ENCODE results near the gene CD93. TPM values are rescaled to one million over a fixed set of nuclear protein-coding genes. Genes with fewer than 3 reads are reported as not detected.

The CD93 gene
- polyA plus RNA-seq, 1 donor = 66.7 TPM

DNA sequence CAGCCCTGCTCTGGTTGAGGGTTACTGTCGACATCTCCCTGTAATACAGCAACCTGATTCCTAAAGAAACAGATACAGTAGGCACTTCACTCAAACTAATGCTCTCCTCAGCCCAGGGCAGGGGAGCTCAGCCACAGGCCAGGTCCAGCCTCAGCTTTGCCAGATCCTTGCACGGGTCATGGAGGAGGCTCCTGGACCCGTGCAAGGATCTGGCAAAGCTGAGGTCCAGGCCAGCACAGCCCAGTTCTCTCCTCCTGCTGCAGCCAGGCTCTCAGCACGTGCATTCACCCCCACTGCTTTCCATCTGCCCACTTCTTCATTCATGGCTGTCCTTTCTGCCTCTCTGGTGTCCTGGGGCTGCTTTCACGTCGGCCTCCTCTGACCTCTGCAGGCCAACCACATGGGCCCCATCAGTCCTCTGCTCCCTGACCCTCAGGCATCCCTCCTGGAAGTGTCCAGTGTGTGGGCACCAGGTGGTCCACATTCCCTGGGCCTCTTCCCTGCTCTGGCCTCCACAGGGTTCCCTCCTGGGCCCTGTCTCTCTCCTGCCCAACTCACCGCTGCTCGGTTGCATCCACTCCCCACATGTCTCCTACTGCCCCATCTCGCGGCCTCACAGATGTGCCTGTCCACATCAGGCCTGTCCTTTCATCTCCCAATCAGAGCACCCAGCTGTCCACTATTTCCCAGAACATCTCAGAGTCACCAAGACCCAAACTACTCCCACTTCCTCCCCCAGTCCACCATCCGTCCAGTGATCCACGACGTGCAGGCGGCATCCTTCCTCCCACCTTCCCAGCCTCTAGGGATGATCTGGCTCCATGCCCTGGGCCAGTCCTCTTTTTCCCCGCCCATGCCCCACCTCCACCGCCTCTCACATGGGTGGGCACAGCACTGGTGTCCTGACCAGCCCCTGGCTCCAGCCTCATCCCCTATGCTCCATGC, 11.8 kb upstream of the CD93 start:
- no peak for DNase-seq

DNA sequence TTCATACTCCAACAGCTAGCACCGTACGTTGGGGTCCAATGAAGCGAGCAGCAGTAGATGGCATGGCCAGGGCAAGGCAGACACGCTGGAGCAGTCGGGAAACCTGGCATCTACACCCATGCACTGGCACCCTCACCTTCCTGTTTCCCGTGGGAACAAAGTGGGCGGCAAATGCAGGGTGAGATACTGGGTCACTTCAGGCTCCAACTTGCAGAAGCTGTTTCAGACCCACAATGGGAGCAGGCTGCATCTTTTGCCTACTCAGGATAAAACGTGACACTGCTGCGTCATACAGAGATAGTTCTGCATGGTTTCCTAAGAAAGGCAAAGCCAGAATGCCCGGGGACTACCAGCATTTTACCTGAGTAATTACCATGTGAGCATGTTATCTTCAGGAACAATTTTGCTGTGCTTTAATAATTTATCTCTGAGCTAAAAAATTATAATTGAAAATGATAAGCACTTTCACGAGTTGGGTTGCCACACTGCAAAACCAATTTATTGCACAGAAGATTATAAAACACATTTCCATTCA, 10.9 kb upstream of the CD93 start:
- no peak for DNase-seq

DNA sequence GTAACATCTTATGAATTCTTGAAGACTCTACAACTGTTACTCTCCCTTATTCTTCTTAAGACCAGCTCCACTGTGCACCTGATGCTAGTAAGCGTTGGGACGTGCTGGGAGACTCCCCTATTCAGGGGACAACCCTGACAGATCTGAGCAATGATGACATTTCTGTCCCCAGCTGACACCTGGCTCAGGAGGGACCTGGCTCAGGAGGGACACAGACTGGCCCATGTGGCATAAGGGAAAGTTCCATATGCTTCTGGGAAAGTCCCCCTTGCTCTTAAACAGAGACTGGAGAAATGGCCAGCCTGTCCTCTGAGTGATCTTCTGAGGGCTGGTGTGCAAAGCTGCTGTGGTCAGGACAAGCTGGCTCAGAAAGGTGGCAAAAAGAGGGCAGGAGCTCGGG, 10.0 kb upstream of the CD93 start:
- no peak for DNase-seq

DNA sequence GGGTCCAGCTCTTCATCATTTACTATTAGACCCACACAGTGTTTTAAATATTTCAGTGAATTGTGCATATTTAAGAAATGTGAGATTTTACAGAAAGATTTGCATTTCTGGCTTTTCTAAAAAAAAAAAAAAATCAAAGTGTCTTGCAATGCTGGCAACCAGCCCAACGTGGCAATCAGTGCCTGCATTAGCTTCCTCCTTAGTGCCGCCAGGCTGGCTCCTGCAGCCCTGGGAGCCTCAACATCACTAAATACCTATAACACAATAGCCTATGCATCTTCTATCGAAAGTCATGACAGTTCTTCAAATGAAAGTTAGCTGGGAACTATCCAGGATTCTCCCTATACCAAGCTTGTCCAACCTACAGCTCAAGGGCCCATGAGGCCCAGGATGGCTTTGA, 9.4 kb upstream of the CD93 start:
- no peak for DNase-seq

DNA sequence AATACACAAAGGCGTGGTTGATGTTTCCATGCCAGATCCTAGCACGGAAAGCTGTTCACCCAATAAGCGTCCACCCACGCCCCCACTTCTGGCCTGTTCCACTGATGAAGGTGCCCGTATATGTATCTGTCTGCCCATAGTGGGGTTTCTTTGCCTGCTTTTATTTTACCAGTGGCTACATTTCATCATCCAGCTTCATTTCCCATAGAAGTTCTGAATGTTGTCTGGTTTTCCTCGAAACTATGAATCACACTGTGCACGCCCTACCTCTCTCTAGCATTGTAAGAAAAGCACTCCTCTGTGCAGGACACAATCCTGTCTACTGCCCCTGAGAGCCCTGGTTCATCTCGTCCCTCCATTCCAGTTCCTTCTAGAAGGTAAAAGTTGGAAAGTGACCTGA, 8.8 kb upstream of the CD93 start:
- no peak for DNase-seq

DNA sequence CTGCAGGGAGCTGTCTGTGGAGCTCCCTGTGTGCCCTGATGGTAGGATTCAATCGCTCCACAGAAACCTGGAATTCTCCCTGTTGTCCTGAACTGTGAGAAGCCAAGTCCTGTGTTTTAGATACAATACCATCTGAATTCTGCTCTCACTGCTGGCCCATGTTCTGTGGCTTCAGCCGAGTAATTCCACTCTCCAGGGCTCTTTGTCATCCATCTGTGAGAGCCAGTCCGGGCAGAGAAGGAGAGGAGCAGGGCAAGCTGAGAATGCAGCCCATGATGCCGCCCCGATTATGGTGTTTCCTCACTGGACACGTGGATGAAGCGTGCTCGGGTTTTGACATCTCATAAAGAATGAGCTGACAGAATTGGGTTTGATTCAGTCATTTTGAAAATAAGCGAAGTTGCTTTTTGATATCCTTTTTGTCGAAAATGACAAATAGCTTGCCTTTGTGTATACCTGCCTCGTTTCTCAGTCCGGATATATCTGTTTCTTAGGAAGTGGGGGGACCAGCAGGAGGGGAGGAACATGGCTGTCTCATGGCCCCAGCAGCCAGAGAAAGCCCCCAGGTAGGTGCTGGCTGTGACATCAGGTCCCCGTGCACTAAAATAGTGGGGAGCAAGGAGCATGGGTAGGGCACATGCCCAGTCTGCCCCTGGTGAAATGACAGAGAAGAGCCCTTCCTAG, 8.2 kb upstream of the CD93 start:
- DNase-seq = no peak

DNA sequence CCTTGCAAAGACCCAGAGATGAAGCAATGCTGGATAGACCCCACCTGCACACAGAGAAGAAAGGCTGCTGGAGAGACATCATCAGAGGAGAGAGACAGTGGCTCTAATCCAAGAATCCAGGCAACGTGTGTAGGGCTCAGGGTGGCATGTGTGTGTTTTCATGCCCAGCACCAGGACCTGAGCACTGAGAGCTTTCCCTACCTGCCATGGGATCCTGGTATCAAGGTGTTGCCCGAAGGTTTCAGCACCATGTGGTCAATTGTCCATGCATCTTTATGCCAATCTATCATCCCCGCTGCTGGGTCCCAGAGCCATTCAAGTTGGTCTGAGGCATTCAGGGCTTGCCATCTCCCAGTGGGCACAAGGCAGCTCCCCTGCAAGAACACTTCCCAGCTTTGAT, 7.5 kb upstream of the CD93 start:
- DNase-seq = no peak

DNA sequence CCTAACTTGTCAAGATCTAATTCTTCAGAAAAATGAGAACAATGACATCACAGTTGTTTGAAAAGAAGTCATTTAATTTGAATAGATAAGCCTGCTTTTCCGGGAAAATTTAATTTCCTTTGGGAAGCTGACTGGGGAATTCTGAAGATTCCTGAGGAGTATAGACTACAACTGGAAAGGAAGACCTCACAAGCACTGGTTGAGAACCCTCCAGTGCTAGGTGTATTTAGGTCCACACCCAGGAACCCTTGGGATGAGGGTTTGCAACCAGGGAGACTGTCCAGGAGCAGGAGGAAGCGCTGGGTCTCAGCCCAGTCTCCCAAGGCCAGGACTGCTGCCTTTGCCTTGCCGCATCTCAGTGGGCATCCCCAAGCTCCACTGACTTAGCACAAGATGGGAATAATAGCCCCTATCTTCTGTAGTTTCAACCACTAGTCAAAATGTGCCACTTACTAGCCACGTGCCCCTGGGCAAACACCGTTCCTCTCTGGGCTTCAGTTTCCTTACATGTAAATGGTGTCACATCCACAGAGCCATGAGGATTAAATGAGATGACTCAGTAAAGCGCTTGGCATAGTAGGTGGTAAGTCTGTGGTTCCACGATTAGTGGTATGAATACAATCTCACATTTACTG, 6.9 kb upstream of the CD93 start:
- no peak for DNase-seq

DNA sequence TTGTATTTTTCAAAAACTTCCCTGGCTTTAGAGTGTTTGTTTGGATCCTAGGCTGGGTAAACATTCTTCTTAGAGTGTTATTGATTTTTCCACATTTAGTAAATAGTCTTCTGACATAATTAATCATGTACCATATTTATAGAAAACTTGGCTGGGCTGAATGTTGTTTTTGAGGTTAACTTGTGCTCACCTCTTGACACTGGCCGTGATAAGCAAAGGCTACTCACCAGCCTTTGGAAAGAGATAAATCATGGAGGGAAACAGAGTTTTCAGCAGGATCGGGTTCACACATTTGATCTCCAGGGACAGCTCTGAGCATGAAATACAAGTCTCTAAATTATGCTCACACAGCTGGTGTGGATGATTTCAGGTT, 6.2 kb upstream of the CD93 start:
- no peak for DNase-seq

DNA sequence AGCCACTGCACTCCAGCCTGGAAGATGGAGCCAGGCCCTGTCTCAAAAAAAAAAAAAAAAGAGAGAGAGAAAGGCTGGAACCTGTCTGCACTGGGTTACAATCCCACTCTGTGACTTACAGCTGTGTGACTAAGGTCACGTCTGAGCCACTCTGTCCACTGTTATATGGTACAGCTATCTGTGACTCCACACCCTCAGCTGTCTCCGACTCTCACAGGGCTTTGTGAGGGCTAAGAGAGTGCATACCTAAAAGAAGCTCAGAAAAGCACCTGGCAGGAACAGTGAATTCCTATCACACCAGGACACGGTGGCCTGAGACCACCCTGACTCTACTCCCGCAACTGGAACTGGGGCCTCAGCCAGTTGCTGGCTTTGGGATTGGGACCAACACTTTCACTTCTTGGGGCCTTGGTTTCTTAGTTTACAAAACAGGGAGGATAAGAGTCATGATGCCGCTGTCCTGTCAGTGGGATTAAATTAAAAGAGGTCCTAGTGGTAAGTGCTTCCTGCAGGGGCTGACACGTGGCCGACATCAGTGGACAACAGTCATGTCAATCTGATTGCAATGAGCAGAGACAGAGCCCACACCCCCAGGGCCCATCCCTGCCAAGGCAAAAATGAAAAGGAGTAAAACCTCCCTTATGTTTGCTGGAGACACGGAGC, 5.7 kb upstream of the CD93 start:
- DNase-seq = no peak

DNA sequence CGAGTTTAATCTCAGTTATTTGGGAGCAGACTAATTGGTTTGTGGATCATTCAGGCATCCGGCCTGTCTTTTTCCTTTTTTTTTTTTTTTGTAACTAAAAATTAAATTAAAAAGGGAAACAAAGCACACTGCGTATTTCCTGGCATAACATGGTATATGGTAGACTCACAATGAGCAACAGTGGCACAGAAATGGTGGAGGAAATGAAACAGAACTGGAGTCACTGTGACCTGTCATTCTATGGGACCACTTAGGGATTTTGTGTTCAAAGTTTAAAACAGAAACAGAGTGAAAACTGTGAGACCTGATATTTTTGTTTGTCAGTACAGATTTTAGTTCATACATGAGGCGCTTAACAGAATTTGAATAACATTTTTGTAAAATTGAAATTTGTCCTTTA, 4.8 kb upstream of the CD93 start:
- DNase-seq = no peak

DNA sequence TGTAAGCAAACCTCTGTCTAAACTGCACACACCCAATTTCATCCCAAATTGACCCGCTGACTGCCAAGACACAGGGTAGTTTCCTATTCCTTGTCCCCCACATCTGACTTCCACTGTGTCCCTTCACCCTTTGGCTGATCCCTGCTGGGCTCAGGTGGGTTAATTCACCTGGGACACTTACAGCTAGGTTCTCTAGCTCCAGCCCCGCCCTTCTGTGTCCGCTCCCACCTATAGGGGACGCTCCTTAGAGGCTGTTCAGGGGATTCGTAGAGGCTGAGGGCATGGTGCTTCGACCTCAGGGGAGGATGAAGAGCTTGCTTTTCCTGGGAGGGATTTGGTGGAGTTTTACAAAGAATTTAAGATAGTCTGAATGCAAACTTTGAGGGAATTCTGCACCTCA, 4.0 kb upstream of the CD93 start:
- DNase-seq = no peak

DNA sequence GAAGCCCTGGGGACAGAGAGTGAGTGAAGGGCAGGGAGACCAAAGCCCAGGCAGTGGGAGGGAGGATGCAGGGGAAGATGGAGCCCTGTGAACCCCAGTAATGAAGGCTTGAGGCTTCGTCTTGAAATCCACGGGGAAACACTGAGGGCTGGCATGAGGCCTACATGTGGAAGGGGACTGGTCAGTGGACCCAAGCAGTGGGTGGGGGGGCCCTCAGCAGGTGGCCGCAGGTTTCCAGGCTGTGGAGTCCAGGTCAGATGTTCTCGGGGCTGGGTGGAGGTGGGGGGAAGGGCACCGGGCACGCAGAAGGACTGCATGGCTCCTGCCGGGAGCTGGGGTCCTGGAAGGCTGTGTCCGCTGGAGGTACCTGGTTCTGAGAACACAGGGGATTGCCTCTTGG, 2.7 kb upstream of the CD93 start:
- DNase-seq = no peak

DNA sequence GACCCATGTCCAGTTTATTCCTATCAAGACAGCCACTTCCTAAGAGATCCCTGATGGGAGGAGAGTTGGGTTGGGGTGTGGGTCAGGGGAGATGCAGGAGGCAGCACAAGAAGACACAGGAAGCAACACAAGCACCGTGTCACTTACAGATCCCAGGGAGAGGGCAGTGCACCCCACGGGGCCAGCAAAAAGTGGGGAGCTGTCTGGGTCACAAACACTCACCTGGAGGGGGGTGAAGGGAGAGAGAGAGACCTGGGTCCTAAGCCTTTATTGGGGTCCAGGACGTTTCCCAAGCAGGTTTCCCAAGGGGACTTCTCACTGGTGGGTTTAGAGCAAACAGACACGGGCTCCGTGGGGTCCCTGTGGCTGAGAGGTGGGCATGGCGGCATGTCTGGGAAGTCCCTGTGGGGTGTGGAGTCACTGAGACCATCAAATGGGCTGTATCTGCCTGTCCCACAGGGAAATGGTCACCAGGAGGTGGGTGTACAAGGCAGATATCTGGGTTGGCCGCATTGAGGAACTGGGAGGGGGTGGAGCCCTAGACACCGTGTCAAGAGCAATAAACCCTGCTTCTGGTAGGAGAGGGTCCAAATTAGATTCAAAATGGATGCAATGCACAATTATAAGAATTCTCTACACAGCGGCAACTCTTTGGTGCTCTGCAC, 1.6 kb upstream of the CD93 start:
- no peak for DNase-seq

DNA sequence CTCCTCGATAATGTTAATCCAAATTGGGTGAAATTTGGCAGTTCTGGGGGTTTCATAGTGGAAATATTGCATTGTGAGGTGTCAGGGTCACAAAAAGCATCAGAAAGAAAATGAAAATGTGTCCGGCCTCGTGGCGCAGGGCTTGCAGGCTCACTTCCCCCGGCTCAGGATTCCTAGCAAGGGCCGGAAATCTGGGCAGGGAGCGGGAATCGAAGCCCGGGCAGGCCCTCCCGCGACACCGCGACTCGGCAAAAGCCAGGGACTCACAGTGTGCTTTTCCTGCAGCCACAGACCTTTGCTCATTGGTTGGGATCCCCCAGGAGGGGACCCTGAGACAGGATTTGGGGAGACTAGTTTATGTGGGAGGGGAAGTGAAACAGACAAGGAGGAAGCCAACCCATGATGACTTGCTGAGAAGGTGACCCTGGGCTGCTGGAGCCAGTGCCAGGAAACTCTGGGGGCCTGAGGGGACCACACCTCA, 847 bp upstream of the CD93 start:
- no peak for DNase-seq

DNA sequence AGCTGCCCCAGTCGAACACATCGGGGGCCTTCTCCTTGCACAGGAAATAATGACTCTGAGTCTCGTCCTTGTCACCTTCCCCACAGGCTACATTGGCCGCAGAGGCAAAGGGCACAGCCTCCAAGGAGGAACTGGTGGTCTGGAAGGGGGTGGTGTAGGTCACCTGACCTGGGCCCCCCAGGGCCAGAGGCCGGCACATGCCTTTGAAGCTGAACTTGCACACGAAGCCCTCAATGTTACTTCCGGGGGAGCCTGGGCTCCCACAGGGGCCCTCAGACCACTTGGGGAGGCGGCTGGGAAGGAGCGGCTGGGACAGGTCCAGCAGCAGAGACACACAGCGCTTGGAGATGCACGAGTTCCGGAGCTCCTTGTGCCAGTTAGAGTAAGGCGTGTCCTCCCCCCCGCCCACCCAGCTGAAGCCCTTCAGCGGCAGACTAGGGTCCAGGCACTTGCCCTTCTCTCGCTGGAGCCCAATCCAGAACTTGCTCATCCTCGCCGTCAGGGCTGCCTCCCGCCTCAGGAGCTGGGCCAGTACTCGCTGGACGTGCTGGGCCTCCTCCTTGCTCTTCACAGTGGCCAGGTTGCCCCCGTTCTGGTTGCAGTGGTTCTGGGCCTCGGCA, 578 bp downstream of the CD93 start:
- DNase-seq = no peak

DNA sequence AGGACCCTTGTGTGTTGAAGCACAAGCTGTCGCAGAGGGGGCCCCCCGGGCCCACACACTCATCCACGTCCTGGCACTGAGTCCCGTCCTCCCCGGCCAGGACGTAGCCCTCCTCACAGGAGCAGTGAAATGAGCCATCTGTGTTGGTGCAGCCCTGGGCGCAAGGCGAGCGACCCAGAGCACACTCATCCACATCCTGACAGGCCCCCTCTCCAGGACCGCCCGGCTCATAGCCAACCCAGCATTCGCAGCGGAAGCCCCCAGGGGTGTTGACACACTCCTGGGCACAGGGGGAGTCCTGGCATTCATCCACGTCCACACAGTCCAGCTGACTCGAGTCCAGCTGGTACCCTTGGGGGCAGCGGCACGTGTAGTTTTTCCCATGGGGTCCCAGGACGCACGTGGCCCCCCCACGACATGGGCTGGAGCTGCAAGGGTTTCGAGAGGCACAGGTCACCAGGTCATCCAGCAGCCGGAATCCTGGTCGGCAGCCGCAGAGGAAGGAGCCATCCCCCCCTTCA, 1.2 kb downstream of the CD93 start:
- no peak for DNase-seq

DNA sequence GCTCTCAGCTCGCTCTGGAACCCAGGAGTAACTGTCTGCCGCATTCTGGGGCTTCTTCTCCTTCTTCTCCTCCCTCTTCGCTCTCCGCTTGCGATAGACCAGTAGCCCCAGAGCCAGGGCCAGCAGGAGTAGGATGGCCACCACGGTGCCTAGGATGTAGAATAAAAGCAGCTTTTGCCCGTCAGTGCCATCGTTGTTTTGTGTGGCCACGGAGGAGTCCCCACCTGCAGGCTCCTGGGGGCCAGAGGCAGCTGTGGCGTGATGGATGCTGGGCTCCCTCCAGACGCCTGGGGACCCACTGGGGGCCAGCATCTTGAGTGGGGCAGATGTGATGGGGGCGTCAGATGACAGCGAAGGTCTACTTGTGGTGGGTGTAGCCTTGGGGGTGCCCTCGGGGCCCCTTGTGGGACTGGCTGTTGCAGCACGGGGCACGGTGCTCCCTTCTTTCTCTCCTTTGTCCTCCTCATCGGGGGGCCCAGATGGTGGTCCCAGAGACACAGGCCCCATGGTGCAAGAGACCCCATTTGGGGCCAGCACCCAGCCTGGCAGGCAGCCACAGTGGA, 1.8 kb downstream of the CD93 start:
- DNase-seq = no peak

DNA sequence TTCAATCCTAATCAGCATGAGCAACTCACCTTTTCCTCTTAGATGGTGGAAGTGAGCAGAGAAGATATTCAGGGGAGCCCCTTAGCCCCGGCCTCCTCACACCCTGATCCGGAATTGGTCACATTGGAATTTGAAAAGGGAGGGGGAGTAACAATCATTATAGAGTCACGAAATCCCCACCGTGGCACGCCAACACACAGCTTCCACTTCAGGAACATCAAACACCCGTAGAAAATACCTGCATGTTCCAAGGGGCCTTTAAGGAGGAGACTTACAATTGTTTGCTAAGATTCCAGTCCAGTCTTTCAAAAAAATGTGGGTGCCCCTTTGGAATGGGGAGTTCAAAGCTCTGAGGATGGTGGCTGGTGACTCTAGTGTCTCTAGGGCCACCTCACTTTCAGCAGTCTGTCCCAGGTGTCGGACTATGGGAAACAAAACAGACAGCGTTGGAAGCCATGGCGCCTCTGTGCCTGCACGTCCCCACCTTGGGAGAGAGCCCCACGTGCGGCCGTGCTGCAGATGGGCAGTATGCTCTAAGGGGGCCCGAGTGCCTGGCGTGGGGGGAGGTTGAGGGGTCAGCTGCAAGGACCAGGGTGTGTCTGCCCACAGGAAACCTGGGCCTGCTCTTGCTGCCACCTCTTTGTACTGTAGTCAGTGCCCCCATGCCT, 2.4 kb downstream of the CD93 start:
- DNase-seq = no peak

DNA sequence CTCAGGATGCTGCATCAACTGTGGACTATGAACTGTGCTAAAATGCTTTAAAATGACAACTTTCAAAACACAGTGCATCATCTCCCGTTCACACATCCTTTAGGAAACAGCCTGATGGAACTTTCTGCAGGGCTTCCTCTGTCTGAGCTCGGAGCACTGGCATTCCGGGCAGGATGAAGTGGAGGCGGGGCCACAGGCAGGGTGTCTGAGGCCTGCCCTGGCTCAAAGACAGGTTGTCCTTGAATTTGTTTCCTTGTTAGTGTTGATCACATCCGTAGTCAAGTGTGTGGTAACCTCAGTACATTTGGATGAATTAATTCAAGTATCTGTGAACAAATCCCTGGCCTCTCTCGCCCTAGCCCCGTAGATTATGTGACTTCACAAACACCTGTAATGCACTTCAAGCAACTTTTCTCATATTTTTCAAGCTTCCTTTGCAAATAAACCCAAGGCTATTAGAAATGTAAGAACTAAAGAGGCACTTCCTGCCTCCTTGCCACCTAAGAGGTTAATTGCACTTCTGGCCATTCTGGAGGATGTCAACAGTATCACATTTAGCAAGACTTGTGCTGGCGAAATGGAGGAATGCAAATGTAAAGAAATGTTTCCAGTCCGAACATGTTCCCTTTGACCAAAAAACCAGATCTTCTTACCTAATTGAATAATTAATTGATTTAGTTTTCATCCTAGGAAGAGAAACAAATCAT, 3.1 kb downstream of the CD93 start:
- DNase-seq = no peak
